Body of pancreas (tissue), 4 donors: ENCODE results near the gene PTPA.

ENCODE experiments used
- CTCF ChIP-seq, 7 experiments: fragments of 450-650 bp in 4 of 7; fragments of 200-600 bp in 3 of 7; sonication (generic) in 3 of 7; IDR thresholded peaks; one replicate each; pipeline ENCODE4 v1.5.1; 2016 to 2019; ENCODE audit warnings: antibody characterized with exemption in 7 of 7
- POLR2A ChIP-seq, 3 donors: fragments of 450-650 bp; IDR thresholded peaks; one replicate each; pipeline ENCODE4 v1.6.1; 2016; ENCODE audit warnings: antibody characterized with exemption in 3 of 3, mild to moderate bottlenecking in 2 of 3

- TF ChIP-seq CTCF (IDR thresholded peaks at IDR 0.05) (peak; percentile 42 to 65 (median 57)), POLR2A (IDR thresholded peaks at IDR 0.05) (no peak)
Measured at GRCh38 chr9:129102791-129103594, 8.2 kb upstream of the PTPA start.
